Measurements from ENCODE around the gene TFB1M. TPM values are rescaled to one million over a fixed set of nuclear protein-coding genes. Genes with fewer than 3 reads are reported as not detected.

Gene TFB1M
- total RNA-seq, result 20.8 TPM

DNA sequence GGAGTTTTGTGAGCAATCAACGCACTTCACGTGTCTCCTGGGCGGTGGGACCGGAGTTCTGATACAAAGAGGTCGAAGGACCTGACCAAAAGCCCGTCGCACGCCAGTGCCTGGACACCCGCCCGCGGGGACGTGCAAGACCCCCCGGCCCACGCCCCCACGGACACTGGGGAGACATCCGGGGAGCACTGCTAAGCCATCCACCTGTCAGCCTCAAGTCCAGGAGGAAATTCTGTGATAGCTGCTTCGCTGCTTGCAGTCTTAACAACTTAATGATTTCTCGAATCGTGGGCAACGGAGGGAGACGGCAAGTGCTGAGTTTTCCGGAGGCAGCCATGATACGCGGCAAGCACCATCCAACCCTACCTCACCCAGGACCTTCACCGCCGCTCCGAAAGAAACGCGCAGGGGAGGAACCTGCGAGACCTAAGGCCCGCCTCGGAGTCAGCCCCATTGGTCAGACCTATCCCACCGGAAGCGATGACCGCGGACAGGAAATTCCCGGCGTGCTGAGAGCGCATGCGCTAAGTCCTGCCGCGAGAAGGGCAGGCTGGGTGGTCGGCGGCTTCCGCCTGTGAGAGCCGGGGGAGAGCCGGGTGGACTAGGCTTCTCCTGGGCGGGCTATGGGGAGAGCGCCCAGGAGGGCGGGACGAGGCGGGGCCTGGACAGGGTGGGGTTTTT is at the start of gene TFB1M:
TSS of gene TFB1M (minus strand) at position 393 of the 681 bp plus-strand sequence. CDS start at position 337, 56 bp downstream.

DNA sequence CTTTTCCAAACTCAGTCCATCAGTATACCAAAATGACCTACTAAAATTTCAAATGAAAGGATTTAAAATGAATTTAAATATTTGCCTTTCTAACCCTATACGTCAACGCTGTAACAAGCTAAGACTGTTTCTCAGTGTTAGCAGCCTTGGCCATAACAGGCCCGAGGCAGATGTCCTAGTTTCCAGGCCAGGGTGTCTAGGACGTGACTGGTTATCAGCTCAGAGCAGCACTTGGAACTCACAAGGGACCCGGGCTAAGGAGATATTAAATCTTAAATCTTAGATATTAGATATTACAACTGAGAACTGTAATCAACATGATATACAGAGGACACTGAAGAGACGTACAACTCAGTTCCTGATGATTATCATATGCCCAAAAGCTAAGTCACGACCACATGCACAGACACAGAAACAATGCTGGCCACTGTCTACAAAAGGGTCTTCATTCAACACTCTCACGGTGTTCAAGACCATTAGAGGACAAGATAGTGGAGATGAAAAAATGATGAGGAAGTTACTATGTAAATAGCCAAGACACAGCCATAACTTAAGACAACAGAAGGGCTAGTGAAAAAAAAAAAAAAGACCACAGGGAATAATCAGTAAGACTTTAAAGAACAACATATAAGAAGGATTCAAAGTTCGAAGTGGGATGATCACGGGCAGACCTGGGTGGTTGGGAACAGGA is 50.8 kb downstream of the TFB1M start, which contains the start of gene CLDN20:
TSS of gene CLDN20 (plus strand) at position 641 of the 691 bp plus-strand sequence. CDS start 11,707 bp downstream, outside the sequence.

Other genes starting within 250 kb of the TFB1M start
- gene CLDN20, start 50.5 kb downstream of the TFB1M start, total RNA-seq, result not detected
- gene NOX3, start 141.4 kb upstream of the TFB1M start, total RNA-seq, result not detected